Glomerular endothelial cell (primary cell): ENCODE data around the gene C2orf81. TPM values are rescaled to one million over a fixed set of nuclear protein-coding genes. Genes with fewer than 3 reads are reported as not detected.
A peak's percentile ranks its signal among the peaks of the same experiment; 100 is the strongest.

Experiments
- DNase-seq: peaks from one replicate; pipeline ENCODE4 v3.0.0-alpha.2; 2011; ENCODE audit warnings: low read depth, low spot score; ENCODE audit errors: extremely low read depth
- total RNA-seq: library from RNA; depleted of rRNA; stranded (reverse); fragments of >200 nt; gene quantifications from 2 replicates; pipeline ENCODE4 v1.2.3, GENCODE V29; 2015

C2orf81 gene
- total RNA-seq, 1 donor from 2014 or later: 0.82 TPM

DNA sequence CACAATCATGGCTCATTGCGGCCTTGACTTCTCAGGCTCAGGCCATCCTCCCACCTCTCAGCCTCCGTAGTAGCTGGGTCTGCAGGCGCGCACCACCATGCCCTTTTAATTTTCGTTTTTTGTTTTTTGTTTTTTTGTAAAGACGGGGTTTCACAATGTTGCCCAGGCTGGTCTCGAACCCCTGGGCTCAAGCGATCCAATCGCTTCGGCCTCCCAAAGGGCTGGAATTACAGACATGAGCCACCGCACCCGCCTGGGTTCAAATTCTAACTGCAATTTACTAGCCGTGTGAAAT lies 29.0 kb downstream of the C2orf81 start:
- no peak for DNase-seq

DNA sequence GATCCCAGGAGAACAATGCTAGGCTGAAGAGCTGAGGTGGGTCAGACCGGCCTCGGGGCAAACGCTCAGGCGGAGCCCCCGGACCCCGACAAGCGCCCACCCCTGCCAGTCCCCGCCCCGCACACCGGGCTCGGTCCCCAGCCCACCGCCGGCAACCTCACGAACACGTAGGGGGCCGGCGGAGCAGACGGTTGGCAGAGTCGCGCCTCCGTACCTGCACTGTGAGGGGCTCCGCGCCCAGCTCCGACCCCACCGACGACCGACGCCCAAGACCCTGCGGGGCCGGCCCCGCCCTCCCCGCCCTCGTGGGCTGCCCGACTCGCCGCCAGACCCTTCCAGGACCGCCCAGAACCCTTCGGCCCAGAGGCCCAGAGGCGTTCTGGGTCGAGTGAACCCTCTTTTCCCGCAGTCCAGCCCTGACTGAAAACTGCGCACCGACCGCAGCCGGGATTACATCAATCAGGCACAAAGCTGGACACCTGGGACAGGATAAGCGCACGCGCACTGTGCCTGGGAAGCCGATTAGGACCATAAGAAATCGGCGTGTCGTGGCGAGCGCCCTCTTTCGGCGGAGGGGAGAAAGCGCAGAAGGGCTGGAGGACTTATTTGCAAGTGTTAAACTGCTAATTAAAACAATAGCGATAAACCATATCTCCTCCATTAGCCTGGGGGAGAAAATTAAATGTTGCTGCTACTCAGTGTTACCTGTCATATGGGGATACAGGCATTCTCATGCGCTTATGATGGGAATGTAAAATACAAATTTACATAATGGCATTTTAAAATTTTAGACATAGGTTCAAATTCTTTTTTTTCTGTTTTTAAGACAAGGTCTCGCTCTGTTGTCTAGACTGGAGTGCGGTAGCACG lies 29.6 kb downstream of the C2orf81 start:
- peak; percentile 75 for DNase-seq

GRCh38 chr2:74391209-74391579 lies 30.2 kb downstream of the C2orf81 start:
- DNase-seq: no peak

DNA sequence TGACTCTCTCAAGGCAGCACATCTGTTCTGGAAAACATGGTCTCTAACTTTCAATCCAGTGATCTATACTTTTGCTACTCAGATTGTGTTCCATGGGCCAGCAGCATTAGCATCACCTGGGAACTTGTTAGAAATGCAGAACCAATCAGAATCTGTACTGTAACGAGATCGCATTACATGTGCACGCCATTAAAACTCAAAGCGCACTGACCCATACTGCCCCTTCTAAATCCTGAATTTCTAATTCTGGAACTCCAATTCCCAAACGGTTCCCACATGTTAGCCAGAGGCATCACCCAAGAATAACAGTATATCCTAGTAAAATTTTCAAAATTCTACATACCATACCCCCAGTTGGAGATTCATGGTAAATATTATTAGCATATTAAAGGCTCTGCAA lies 30.8 kb downstream of the C2orf81 start:
- DNase-seq: no peak

GRCh38 chr2:74387346-74387745 lies 34.1 kb downstream of the C2orf81 start:
- no peak for DNase-seq

GRCh38 chr2:74385396-74385795 lies 36.0 kb downstream of the C2orf81 start:
- DNase-seq: no peak

DNA sequence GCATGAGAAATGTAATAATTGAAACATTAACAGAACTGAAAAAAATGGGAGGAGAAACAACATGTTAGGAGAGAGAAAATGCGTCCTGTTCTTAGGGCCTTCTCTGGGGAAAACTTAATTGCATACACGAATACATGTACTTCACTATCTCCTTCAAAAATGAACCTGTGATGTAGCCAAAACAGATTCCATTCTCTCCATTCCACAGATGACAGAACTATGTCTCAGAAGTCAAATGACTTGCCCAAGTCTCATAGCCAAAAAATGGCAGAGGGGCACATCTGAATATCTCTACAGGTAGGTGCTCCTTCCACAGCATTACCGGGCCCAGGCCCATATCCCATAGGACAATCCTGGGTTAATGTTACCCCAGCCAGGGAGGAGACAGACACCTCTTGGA lies 37.4 kb downstream of the C2orf81 start:
- no peak for DNase-seq

- DNase-seq: no peak
Observed at GRCh38 chr2:74383254-74383653, 38.2 kb downstream of the C2orf81 start.

DNA sequence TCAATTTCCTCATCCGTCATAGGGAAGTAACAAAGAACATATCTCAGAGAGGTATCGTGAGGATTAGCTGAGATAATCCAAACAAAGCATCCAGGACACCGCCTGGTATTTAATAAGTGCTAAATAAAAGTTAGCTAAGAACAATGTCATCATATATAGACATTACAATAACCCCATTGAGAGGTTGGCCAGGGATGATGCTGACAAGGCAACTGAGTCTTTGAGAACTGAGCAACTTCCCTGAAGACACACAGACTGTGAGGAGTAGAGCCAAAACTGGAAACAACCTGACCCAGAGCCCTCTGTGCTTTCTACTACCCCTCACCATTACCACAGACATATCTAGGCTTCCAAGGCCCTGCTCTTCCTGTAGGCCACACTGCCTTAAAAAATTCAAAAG lies 39.7 kb downstream of the C2orf81 start:
- no peak for DNase-seq

- no peak for DNase-seq
Observed at GRCh38 chr2:74379851-74380789, 41.3 kb downstream of the C2orf81 start, which contains the start of gene DCTN1. Gene DCTN1 (minus strand): TSS chr2:74380311. CDS start chr2:74380037, 274 bp downstream.

DNA sequence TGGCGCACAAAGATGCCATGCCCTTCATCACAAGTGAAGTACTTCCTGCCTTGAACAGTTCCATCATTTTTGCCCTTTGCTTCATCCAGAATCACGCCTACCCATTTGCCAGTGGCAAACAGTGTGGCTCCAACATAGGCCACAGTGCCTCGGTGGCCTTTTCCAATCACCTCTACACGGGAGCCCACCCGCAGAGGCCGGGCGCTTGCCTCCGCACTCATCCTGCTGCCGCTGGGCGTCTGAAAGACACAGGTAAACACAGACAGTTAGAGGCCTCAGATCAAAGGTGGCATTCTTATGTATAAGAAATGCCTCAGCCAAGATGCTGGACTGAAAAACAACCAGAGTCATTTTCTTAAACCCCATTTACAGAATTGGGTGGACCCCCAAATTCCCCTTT lies 43.4 kb downstream of the C2orf81 start:
- DNase-seq: no peak

GRCh38 chr2:74375838-74376237 lies 45.6 kb downstream of the C2orf81 start:
- DNase-seq: no peak

GRCh38 chr2:74374509-74375205 lies 46.8 kb downstream of the C2orf81 start:
- no peak for DNase-seq

DNA sequence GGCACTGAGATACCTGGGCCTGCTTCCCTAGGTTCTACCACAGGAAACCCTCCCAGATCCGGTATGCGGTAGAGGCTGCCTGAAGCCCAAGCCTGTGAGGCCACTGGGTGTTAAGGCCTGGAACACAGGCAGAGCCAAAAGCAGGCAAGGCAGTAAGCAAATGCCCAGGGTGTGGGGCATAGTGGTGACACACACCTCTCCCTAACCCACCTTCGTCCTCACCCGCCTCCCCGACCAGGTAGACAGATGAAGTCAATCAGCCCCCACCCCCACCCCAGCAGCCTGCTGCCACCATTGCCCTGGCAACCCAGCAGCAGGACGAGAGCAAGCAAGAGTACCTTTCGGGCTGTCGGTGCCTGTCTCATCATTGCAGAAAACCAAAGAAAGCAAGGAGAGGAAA lies 47.4 kb downstream of the C2orf81 start:
- DNase-seq: no peak

- no peak for DNase-seq
Observed at GRCh38 chr2:74373221-74373676, 48.2 kb downstream of the C2orf81 start.

DNA sequence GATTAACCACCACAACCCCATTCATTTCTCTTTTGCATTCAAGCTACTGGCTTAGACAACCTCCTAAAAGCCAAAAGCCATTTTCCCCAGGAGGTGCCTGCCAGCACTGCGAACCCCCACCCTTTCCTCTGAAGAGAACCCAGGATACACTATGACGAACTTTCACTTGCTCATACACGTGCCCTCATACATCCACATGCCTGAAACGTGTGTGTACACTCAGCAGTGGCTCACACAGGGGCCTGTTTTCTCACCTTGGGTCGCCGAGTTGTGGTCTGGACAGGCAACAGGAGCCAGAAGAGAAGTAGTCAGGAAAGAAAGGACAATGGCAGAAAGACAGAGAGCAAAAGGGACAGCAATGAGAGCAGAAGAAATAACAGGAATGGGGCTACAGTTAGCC lies 48.7 kb downstream of the C2orf81 start:
- DNase-seq: no peak

DNA sequence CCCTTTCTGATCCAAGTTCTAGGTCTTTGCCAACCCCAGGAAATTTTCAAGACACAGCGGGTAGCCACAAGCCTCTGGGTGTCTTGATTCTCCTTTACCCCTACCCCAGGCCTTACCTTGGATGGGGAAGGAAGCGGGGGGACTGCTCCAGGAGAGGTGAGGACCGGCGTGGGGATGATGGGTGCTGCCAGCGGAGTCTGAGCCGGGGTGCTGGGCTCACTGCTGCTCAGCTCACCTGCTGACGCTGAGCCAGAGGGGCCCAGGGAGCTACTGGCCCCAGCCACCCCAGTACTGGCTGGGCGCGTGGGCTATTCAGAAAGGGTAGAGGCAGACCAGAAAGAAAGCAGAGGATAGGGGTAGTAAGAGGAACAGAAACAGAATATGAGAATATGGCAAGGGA lies 50.0 kb downstream of the C2orf81 start:
- DNase-seq: no peak

DNA sequence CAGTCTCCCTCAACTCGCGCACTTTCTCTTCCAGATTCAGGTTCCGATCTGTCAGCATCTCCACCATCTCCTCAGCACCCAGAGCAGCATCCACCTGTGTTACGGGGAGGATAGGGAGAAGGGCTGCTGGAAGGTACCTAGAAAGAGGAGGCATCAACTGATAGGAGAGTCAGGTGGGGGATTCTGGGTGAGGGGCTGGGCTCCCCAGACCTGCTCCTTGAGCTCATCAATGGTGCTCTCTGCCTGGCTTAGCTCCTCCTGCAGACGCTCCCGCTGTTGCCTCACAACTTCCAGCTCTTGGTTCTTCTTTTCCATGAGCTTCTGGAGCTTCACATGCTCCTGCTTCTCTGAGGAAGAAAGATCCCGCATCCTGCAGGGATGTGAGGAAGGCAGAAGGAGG lies 51.4 kb downstream of the C2orf81 start:
- no peak for DNase-seq

DNA sequence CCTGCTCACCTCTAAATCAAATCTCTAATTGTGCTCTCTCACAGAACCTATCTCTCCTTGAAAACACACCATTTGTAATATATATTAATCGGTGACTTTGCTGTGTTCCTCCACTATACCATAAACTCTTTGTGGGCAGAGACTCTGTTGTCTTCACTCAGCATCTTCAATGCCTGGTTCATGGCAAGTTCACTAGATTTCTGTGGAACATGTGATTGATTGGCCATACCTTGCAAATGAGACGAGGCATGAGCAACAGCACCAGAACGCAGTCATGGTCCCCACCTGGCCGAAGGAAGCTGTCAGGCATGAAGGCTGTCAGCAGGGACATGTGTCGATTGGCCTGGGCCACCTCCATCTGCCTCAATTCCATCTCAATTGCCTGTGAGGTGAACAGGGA lies 52.9 kb downstream of the C2orf81 start:
- DNase-seq: no peak

DNA sequence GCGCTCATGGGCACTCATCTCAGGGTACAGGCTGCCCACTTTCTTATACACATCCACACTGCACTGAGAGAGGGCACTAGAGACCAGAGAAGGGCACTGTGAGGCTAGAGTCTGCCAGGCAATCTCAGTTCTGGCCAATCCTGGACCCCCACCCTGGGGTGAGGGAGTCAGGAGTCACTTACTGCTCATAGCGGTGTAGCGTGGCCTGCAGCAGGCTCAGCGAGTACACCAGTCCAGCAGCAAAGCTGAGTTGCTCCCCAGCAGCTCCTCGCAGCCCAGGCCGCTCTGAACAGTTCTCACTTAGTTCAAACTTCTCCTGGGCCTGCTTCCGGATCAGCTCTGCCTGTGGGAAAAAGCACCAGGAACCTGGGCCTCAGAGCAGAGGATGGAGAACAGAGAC lies 53.6 kb downstream of the C2orf81 start:
- no peak for DNase-seq

DNA sequence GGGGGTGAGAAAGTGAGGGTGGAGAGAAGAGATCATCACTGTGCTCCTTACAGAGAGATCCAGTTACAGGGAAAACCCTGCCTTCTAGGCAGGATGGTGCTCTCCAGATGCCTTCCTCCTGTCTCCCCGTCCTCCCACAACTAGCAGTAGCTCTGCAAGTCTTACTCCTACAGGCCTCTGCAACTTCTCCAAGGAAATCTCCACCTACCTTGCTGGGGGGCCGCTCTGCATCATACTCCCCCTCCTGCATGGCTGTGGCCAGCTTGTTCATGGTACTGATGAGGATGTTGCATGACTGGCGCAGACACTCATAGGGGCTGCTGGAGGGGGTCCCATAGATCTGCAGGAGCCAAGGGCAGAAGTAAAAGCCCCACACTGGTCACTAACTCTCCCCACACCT lies 55.4 kb downstream of the C2orf81 start:
- DNase-seq: no peak
